CD4-positive, alpha-beta memory T cell (primary cell): Measurements from ENCODE around the gene BCAS1. TPM values are rescaled to one million over a fixed set of nuclear protein-coding genes. Genes with fewer than 3 reads are reported as not detected.
"Not testable (repeated sequence)": the region's sequence is repeated elsewhere in the genome, so short reads cannot be mapped to it uniquely, and the experiment has no call there.

Experiments used
- CTCF ChIA-PET: fragments of 350-600 bp; sonication (Branson Sonifier 250); formaldehyde crosslinking; loops from one replicate; lab custom pipeline; 2021; ENCODE audit warnings: inconsistent platforms; ENCODE audit not compliant: partially characterized antibody; lab: Charles Lee
- POLR2A ChIA-PET: fragments of 350-600 bp; sonication (Branson Sonifier 250); formaldehyde crosslinking; loops from one replicate; lab custom pipeline; 2021; ENCODE audit not compliant: partially characterized antibody; lab: Charles Lee
- DNase-seq, 5 donors: peaks; one replicate each; pipeline versions ENCODE4 v3.0.0 to v3.0.0-alpha.2; 2020 to 2022; ENCODE audit warnings: mixed read lengths in 1 of 5
- H3K27ac ChIP-seq: one replicate; pipeline ENCODE4 v1.7.0; 2013; ENCODE audit warnings: low read depth, low read length
- H3K27me3 ChIP-seq: 2 replicates; pipeline ENCODE4 v1.7.0; 2013; ENCODE audit warnings: mild to moderate bottlenecking, low read length, moderate library complexity; ENCODE audit not compliant: insufficient read depth
- H3K36me3 ChIP-seq: 2 replicates; pipeline ENCODE4 v1.7.0; 2013; ENCODE audit warnings: mild to moderate bottlenecking, low read length, moderate library complexity; ENCODE audit not compliant: insufficient read depth
- H3K4me1 ChIP-seq: 2 replicates; pipeline ENCODE4 v1.7.0; 2013; ENCODE audit warnings: mild to moderate bottlenecking, low read length, moderate library complexity; ENCODE audit not compliant: insufficient read depth
- H3K4me3 ChIP-seq, 2 donors: one replicate each; pipeline ENCODE4 v1.7.0; 2013; ENCODE audit warnings: low read length in 2 of 2, mild to moderate bottlenecking in 1 of 2
- H3K9me3 ChIP-seq, 2 donors: one replicate each; pipeline ENCODE4 v1.7.0; 2013; ENCODE audit warnings: low read length in 2 of 2, control low read depth in 1 of 2; ENCODE audit not compliant: control insufficient read depth in 1 of 2
- H3K27ac Mint-ChIP-seq, 7 donors: one replicate each; pipeline ENCODE4 v1.8.0; 2020 to 2021; ENCODE audit warnings: mixed read lengths in 7 of 7, mild to moderate bottlenecking in 6 of 7, inconsistent platforms in 3 of 7, moderate library complexity in 3 of 7
- H3K27me3 Mint-ChIP-seq, 2 donors: one replicate each; pipeline ENCODE4 v1.8.0; 2020 to 2021; ENCODE audit warnings: mixed read lengths in 2 of 2
- H3K36me3 Mint-ChIP-seq, 2 donors: one replicate each; pipeline ENCODE4 v1.8.0; 2020 to 2021; ENCODE audit warnings: mixed read lengths in 2 of 2, inconsistent platforms in 1 of 2, mild to moderate bottlenecking in 1 of 2
- H3K4me1 Mint-ChIP-seq, 4 donors: one replicate each; pipeline ENCODE4 v1.8.0; 2020 to 2021; ENCODE audit warnings: mixed read lengths in 4 of 4, mild to moderate bottlenecking in 1 of 4
- H3K4me3 Mint-ChIP-seq, 8 donors: one replicate each; pipeline ENCODE4 v1.8.0; 2020 to 2021; ENCODE audit warnings: mixed read lengths in 8 of 8, mild to moderate bottlenecking in 7 of 8, moderate library complexity in 6 of 8, inconsistent platforms in 3 of 8
- H3K9me3 Mint-ChIP-seq, 8 donors: one replicate each; pipeline ENCODE4 v1.8.0; 2020 to 2021; ENCODE audit warnings: mixed read lengths in 8 of 8, mild to moderate bottlenecking in 5 of 8, inconsistent platforms in 3 of 8, moderate library complexity in 1 of 8
- intact Hi-C: fragments of 100-400 bp; cut with micrococcal nuclease; formaldehyde crosslinking; loops from one replicate; pipeline ENCODE4 v1.15.1; 2023
- polyA plus RNA-seq, 2 donors: library from polyadenylated mRNA; unstranded; fragments of 300-500 nt; fragmentation: Illumina TruSeq; gene quantifications; one replicate each; pipeline ENCODE4 v1.2.3, GENCODE V29; 2021
- total RNA-seq, 2 experiments: library from RNA; stranded (reverse); gene quantifications; one replicate each; pipeline ENCODE4 v1.2.3, GENCODE V29; 2021

The BCAS1 gene
- total and polyA plus RNA-seq, 4 experiments from 2014 or later = 0.17 to 0.32 (median 0.25) TPM; not detected in 1

- Mint-ChIP-seq H3K4me1 (peaks cover 22 to 47% (median 34%) of the 10 kb centered on the region in 4 donors), H3K4me3 (peak overlapping the region in 6 of 8 donors; percentile 47 to 86 (median 80)), H3K27ac (peak overlapping the region; percentile 54 to 88 (median 78)), H3K36me3 (no peaks in the 10 kb centered on the region), H3K9me3 (no peaks in the 10 kb centered on the region), H3K27me3 (peaks cover 0 to 2% of the 10 kb centered on the region in 2 donors)
- Histone ChIP-seq H3K36me3 (no peaks in the 10 kb centered on the region), H3K27ac (peak overlapping the region; percentile 1), H3K4me1 (peaks cover 33% of the 10 kb centered on the region), H3K9me3 (no peaks in the 10 kb centered on the region), H3K27me3 (no peaks in the 10 kb centered on the region), H3K4me3 (peak overlapping the region in 1 of 2 donors; percentile 13)
- DNase-seq = no peak
- intact Hi-C loops = no loop called here
- CTCF ChIA-PET = interaction anchor here (0.9 to 17.9 kb wide), 12 partner anchors 9 to 525 kb away, joined by 3 to 174 read pairs (median 4); no protein-coding TSS in a partner anchor
- POLR2A ChIA-PET = interaction anchor here (0.7 to 3.5 kb wide), 20 partner anchors 9 to 1525 kb away, joined by 3 to 32 read pairs (median 4); no protein-coding TSS in a partner anchor
Measured at GRCh38 chr20:53935344-53936084, 134.9 kb downstream of the BCAS1 start.

GRCh38 chr20:53934421-53935343 is 135.7 kb downstream of the BCAS1 start:
- Histone ChIP-seq H3K27me3 (no peaks in the 10 kb centered on the region), H3K9me3 (no peaks in the 10 kb centered on the region), H3K4me1 (peaks cover 30% of the 10 kb centered on the region), H3K36me3 (no peaks in the 10 kb centered on the region), H3K27ac (peak overlapping the region; percentile 1), H3K4me3 (no peak overlapping the region)
- POLR2A ChIA-PET = interaction anchor here (0.7 to 3.5 kb wide), 21 partner anchors 9 to 1524 kb away, joined by 3 to 32 read pairs (median 4); no protein-coding TSS in a partner anchor
- peak in 2 of 5 donors; percentile 19 to 43 for DNase-seq
- H3K27ac Mint-ChIP-seq = peak overlapping the region; percentile 54 to 87 (median 76)
- H3K4me1 Mint-ChIP-seq = peaks cover 24 to 40% (median 32%) of the 10 kb centered on the region in 4 donors
- intact Hi-C loops = no loop called here
- no peaks in the 10 kb centered on the region for H3K9me3 Mint-ChIP-seq
- H3K27me3 Mint-ChIP-seq = peaks cover 0 to 2% of the 10 kb centered on the region in 2 donors
- CTCF ChIA-PET = interaction anchor here (1.0 to 17.9 kb wide), 10 partner anchors 11 to 524 kb away, joined by 3 to 174 read pairs (median 4); no protein-coding TSS in a partner anchor
- H3K36me3 Mint-ChIP-seq = no peaks in the 10 kb centered on the region
- H3K4me3 Mint-ChIP-seq = peak overlapping the region; percentile 45 to 86 (median 76)

- intact Hi-C loops = no loop called here
- H3K36me3 Mint-ChIP-seq = no peaks in the 10 kb centered on the region
- H3K4me3 Mint-ChIP-seq = peak overlapping the region in 2 of 8 donors; percentile 14 to 33
- ChIA-PET CTCF (interaction anchor here (0.6 to 17.9 kb wide), 6 partner anchors 9 to 1741 kb away, joined by 3 to 174 read pairs (median 4); partner anchors contain the start of gene ZFP64), POLR2A (interaction anchor here (0.8 to 3.5 kb wide), 5 partner anchors 17 to 355 kb away, joined by 3 to 32 read pairs (median 7); no protein-coding TSS in a partner anchor)
- H3K4me1 Mint-ChIP-seq = peaks cover 24 to 40% (median 31%) of the 10 kb centered on the region in 4 donors
- peaks cover 0 to 2% of the 10 kb centered on the region in 2 donors for H3K27me3 Mint-ChIP-seq
- DNase-seq = no peak
- H3K4me1 ChIP-seq = peaks cover 30% of the 10 kb centered on the region
- H3K9me3 ChIP-seq = no peaks in the 10 kb centered on the region
- H3K4me3 ChIP-seq = no peak overlapping the region
- H3K27ac Mint-ChIP-seq = peak overlapping the region in 1 of 7 donors; percentile 90
- no peaks in the 10 kb centered on the region for H3K27me3 ChIP-seq
- no peak overlapping the region for H3K27ac ChIP-seq
- no peaks in the 10 kb centered on the region for H3K9me3 Mint-ChIP-seq
- no peaks in the 10 kb centered on the region for H3K36me3 ChIP-seq
Measured at GRCh38 chr20:53933232-53933846, 137.1 kb downstream of the BCAS1 start.

GRCh38 chr20:53932655-53933192 is 137.7 kb downstream of the BCAS1 start:
- H3K4me3 ChIP-seq, DNase-seq, H3K27ac Mint-ChIP-seq, H3K9me3 ChIP-seq, H3K9me3 Mint-ChIP-seq, H3K27me3 Mint-ChIP-seq, H3K36me3 ChIP-seq, H3K27ac ChIP-seq, H3K27me3 ChIP-seq, H3K4me3 Mint-ChIP-seq, intact Hi-C loops, H3K36me3 Mint-ChIP-seq: not testable (repeated sequence)
- peaks cover 24 to 35% (median 28%) of the 10 kb centered on the region in 4 donors for H3K4me1 Mint-ChIP-seq
- ChIA-PET POLR2A (interaction anchor here (1.3 to 3.5 kb wide), 2 partner anchors 16 to 353 kb away, joined by 4 to 32 read pairs; no protein-coding TSS in a partner anchor), CTCF (interaction anchor here (0.6 to 17.9 kb wide), 7 partner anchors 7 to 1741 kb away, joined by 3 to 174 read pairs (median 4); partner anchors contain the start of gene ZFP64)
- H3K4me1 ChIP-seq = peaks cover 30% of the 10 kb centered on the region

GRCh38 chr20:53931597-53931996 is 138.8 kb downstream of the BCAS1 start:
- Mint-ChIP-seq H3K4me1 (peaks cover 28 to 40% (median 32%) of the 10 kb centered on the region in 4 donors), H3K9me3 (no peaks in the 10 kb centered on the region), H3K4me3 (no peak overlapping the region), H3K27ac (peak overlapping the region in 2 of 7 donors; percentile 1 to 48), H3K36me3 (no peaks in the 10 kb centered on the region), H3K27me3 (peaks cover 0 to 2% of the 10 kb centered on the region in 2 donors)
- Histone ChIP-seq H3K36me3 (no peaks in the 10 kb centered on the region), H3K4me1 (peaks cover 30% of the 10 kb centered on the region), H3K27ac (no peak overlapping the region), H3K9me3 (no peaks in the 10 kb centered on the region), H3K27me3 (no peaks in the 10 kb centered on the region), H3K4me3 (no peak overlapping the region)
- ChIA-PET CTCF (interaction anchor here (1.0 to 17.9 kb wide), 5 partner anchors 8 to 352 kb away, joined by 3 to 174 read pairs (median 8); no protein-coding TSS in a partner anchor), POLR2A (interaction anchor here (1.0 to 1.7 kb wide), 3 partner anchors 9 to 338 kb away, joined by 3 to 4 read pairs (median 3); partner anchors contain the start of gene ZNF217)
- intact Hi-C loops = no loop called here
- no peak for DNase-seq
